AG20443 (cell line): ENCODE data around the gene USP17L29.
"Not testable (repeated sequence)": the region's sequence is repeated elsewhere in the genome, so short reads cannot be mapped to it uniquely, and the experiment has no call there.

Source experiments
- DNase-seq: peaks from one replicate; pipeline ENCODE4 v3.0.0; 2012; ENCODE audit warnings: low spot score, mixed read lengths

The USP17L29 gene

GRCh38 chr4:9353338-9353737, at the start of gene USP17L29:
Gene USP17L29 (plus strand): TSS chr4:9353638. CDS start chr4:9353638, 0 bp downstream.
- DNase-seq, result not testable (repeated sequence)

DNA sequence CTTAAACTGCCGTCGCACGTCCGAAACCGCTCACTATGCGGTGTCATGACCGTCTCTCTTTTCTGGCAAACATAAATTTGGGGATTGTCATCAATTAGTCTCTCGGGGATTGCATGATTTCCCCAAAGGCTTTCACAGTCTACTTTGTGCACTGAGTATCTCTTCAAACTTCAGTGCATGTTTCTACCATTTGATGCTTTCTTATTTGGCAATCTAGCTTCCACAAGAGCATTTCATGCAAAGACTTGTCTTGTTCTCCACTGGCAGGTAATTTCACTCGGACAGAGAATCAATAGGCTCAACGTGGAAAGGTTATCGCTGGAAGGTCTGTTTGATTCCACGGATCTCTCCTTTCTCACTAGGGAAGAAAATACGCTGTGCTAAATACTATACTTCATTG, 29.2 kb upstream of the USP17L29 start:
- not testable (repeated sequence) for DNase-seq

DNA sequence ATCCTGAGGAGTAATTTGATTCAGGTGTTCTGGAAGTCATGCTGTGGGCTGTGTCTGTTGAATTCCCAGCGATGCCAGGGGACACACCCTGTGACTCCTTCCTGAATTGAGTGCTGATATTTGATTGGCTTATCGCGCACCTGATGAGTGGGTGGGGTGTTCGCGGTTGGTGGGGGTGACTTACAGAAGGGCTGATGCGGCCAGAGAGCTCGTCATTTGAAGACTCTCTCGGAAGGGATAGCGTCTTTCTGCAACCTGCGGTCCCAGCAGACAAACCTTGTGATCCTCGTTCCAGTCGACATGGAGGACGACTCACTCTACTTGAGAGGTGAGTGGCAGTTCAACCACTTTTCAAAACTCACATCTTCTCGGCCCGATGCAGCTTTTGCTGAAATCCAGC, 28.6 kb upstream of the USP17L29 start, which contains the start of gene USP17L24:
Gene USP17L24, plus strand, starts transcription at position 301 of the 400 bp plus-strand sequence. Its CDS starts 0 bp downstream, at position 301.
- DNase-seq, result not testable (repeated sequence)

GRCh38 chr4:9329611-9330010, 23.8 kb upstream of the USP17L29 start, which contains the start of gene USP17L25:
Gene USP17L25 (plus strand): TSS chr4:9329911. CDS start chr4:9329911, 0 bp downstream.
- DNase-seq, result not testable (repeated sequence)

DNA sequence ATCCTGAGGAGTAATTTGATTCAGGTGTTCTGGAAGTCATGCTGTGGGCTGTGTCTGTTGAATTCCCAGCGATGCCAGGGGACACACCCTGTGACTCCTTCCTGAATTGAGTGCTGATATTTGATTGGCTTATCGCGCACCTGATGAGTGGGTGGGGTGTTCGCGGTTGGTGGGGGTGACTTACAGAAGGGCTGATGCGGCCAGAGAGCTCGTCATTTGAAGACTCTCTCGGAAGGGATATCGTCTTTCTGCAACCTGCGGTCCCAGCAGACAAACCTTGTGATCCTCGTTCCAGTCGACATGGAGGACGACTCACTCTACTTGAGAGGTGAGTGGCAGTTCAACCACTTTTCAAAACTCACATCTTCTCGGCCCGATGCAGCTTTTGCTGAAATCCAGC, 19.1 kb upstream of the USP17L29 start, which contains the start of gene USP17L26:
Gene USP17L26, plus strand, starts transcription at position 301 of the 400 bp plus-strand sequence. Its CDS starts 0 bp downstream, at position 301.
- not testable (repeated sequence) for DNase-seq

- not testable (repeated sequence) for DNase-seq
Measured at GRCh38 chr4:9339103-9339502, 14.3 kb upstream of the USP17L29 start, which contains the start of gene USP17L5. Gene USP17L5 (plus strand): TSS chr4:9339403. CDS start chr4:9339403, 0 bp downstream.

DNA sequence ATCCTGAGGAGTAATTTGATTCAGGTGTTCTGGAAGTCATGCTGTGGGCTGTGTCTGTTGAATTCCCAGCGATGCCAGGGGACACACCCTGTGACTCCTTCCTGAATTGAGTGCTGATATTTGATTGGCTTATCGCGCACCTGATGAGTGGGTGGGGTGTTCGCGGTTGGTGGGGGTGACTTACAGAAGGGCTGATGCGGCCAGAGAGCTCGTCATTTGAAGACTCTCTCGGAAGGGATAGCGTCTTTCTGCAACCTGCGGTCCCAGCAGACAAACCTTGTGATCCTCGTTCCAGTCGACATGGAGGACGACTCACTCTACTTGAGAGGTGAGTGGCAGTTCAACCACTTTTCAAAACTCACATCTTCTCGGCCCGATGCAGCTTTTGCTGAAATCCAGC, 9.6 kb upstream of the USP17L29 start, which contains the start of gene USP17L27:
Gene USP17L27, plus strand, starts transcription at position 301 of the 400 bp plus-strand sequence. Its CDS starts 0 bp downstream, at position 301.
- not testable (repeated sequence) for DNase-seq

GRCh38 chr4:9348593-9348992, 4.8 kb upstream of the USP17L29 start, which contains the start of gene USP17L28:
Gene USP17L28 (plus strand): TSS chr4:9348893. CDS start chr4:9348893, 0 bp downstream.
- DNase-seq, result not testable (repeated sequence)

DNA sequence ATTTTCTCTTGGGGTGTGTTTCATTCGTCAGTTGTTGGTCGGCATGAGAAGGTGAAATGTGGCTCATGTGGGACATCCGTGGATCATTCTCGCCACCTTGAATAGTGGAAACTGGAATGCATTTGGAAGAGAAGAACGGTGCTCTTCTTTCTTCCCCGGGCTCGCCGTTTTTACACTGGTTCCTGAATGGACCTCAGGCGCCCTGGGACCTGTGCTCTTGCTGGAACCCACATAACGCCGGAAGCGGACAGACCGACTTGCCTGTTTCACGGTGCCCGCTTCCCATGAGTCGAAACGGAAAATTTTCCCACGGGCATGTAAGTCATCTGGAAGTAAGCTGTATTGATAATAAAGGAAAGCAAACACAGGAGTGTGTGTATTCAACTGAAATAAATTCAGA, 2.6 kb upstream of the USP17L29 start:
- not testable (repeated sequence) for DNase-seq

DNA sequence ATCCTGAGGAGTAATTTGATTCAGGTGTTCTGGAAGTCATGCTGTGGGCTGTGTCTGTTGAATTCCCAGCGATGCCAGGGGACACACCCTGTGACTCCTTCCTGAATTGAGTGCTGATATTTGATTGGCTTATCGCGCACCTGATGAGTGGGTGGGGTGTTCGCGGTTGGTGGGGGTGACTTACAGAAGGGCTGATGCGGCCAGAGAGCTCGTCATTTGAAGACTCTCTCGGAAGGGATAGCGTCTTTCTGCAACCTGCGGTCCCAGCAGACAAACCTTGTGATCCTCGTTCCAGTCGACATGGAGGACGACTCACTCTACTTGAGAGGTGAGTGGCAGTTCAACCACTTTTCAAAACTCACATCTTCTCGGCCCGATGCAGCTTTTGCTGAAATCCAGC, 9.4 kb downstream of the USP17L29 start, which contains the start of gene USP17L30:
Gene USP17L30, plus strand, starts transcription at position 301 of the 400 bp plus-strand sequence. Its CDS starts 0 bp downstream, at position 301.
- DNase-seq, result not testable (repeated sequence)

DNA sequence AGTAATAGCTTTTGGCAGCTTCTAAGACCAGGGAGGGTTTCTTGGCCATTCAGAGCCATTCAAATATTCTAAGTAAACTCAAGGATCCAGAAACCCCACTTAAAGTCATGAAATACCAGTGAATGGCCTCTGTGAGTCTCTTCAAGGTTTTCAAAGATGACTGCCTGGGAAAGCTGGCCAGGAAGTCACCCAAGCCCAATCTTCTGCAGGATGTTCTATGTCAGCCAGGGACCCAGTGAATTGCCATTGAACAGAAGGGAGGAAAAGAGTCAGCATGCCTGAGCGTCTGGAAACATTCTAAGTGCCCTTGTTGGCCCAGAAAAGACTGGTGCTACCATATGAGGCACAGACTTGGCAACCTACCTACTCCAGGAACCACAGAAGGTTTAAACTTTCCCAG, 26.4 kb downstream of the USP17L29 start:
- not testable (repeated sequence) for DNase-seq

DNA sequence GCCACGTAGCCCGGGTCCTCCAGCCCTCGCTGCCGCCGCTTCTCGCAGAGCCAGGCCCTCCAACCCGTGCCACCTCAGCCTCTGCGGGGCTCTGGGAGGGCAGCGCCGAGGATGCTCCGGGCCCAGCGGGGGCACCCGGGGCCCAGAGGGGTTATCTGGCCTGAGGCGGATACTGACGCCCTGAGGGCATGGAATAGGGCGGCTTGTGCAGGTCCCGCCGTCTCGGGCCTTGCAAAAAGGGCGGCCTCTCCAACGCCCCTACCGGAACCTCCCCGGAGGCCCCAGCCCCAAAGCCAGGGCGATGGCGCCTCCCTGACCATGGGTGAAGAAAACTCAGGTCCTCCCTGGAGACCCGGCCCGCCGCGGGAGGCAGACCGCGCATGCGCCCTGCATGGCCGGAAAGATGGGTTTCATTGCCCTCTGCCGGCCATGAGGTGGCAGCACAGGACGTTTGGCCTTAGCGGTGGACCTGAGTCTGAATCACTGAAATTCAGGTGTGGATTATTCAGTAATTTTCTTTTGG, 27.6 kb downstream of the USP17L29 start:
- DNase-seq, result peak; percentile 34

- no peak for DNase-seq
Measured at GRCh38 chr4:9384126-9384525, 30.7 kb downstream of the USP17L29 start.

- not testable (repeated sequence) for DNase-seq
Measured at GRCh38 chr4:9389001-9389400, 35.6 kb downstream of the USP17L29 start.
